ENCODE results near the gene APOC4.
"Not testable (repeated sequence)": the region's sequence is repeated elsewhere in the genome, so short reads cannot be mapped to it uniquely, and the experiment has no call there.

The APOC4 gene

GRCh38 chr19:44924243-44924725 lies 17.8 kb upstream of the APOC4 start:
- DNase-seq = no peak

- no peak for DNase-seq
Measured at GRCh38 chr19:44925114-44925891, 16.7 kb upstream of the APOC4 start.

- DNase-seq = not testable (repeated sequence)
Measured at GRCh38 chr19:44926245-44927077, 15.6 kb upstream of the APOC4 start.

- no peak for DNase-seq
Measured at GRCh38 chr19:44927746-44928145, 14.3 kb upstream of the APOC4 start.

GRCh38 chr19:44930088-44930487 lies 11.9 kb upstream of the APOC4 start:
- no peak for DNase-seq

- DNase-seq = no peak
Measured at GRCh38 chr19:44931541-44931940, 10.5 kb upstream of the APOC4 start.

- DNase-seq = no peak
Measured at GRCh38 chr19:44939668-44940067, 2.4 kb upstream of the APOC4 start.

- no peak for DNase-seq
Measured at GRCh38 chr19:44943801-44944249, 1.8 kb downstream of the APOC4 start.

- DNase-seq = no peak
Measured at GRCh38 chr19:44947041-44947581, 5.1 kb downstream of the APOC4 start.

- no peak for DNase-seq
Measured at GRCh38 chr19:44948237-44948636, 6.2 kb downstream of the APOC4 start.

GRCh38 chr19:44948763-44949374 lies 6.8 kb downstream of the APOC4 start:
- no peak for DNase-seq

GRCh38 chr19:44949550-44949949 lies 7.5 kb downstream of the APOC4 start:
- DNase-seq = no peak

- DNase-seq = peak; percentile 34
Measured at GRCh38 chr19:44951179-44952159, 9.4 kb downstream of the APOC4 start.

- no peak for DNase-seq
Measured at GRCh38 chr19:44954278-44954648, 12.2 kb downstream of the APOC4 start.

- peak; percentile 97 for DNase-seq
Measured at GRCh38 chr19:44954649-44955504, 12.8 kb downstream of the APOC4 start, which contains the start of gene CLPTM1. CLPTM1 (plus strand) TSS chr19:44955380; CDS start chr19:44955396, 16 bp downstream.

- DNase-seq = no peak
Measured at GRCh38 chr19:44955505-44956439, 13.7 kb downstream of the APOC4 start.

- no peak for DNase-seq
Measured at GRCh38 chr19:44957526-44957925, 15.5 kb downstream of the APOC4 start.

GRCh38 chr19:44958090-44958489 lies 16.1 kb downstream of the APOC4 start:
- no peak for DNase-seq

- no peak for DNase-seq
Measured at GRCh38 chr19:44959691-44960090, 17.7 kb downstream of the APOC4 start.

All from NCI-H510A (cell line).